IMR-90 (cell line): ENCODE measurements around the gene DRC7.

ENCODE experiments used
- CEBPB ChIP-seq: IDR thresholded peaks from 2 replicates; pipeline ENCODE4 v1.6.1; 2012; ENCODE audit warnings: low read depth, low read length, improper control_type of control experiment
- CTCF ChIP-seq: conservative IDR thresholded peaks from 2 replicates; pipeline ENCODE4 v1.5.1; 2012; ENCODE audit warnings: mild to moderate bottlenecking, low read depth, low read length, improper control_type of control experiment
- MAZ ChIP-seq: IDR thresholded peaks from 2 replicates; pipeline ENCODE4 v1.6.1; 2012; ENCODE audit warnings: low read depth, mild to moderate bottlenecking, low read length, improper control_type of control experiment, moderate library complexity, borderline replicate concordance
- MXI1 ChIP-seq: IDR thresholded peaks from 2 replicates; pipeline ENCODE4 v1.6.1; 2012; ENCODE audit warnings: low read depth, mild to moderate bottlenecking, low read length, moderate library complexity, borderline replicate concordance
- NFE2L2 ChIP-seq: fragments of 150-350 bp; IDR thresholded peaks from 2 replicates; pipeline ENCODE4 v1.6.1; 2016; ENCODE audit warnings: low read depth, mild to moderate bottlenecking, low read length
- POLR2A ChIP-seq: IDR thresholded peaks from 2 replicates; pipeline ENCODE4 v1.6.1; 2012; ENCODE audit warnings: mild to moderate bottlenecking, low read depth, low read length
- RAD21 ChIP-seq: IDR thresholded peaks from 2 replicates; pipeline ENCODE4 v1.6.1; 2012; ENCODE audit warnings: low read length, improper control_type of control experiment
- RCOR1 ChIP-seq: IDR thresholded peaks from 2 replicates; pipeline ENCODE4 v1.6.1; 2012; ENCODE audit warnings: mild to moderate bottlenecking, low read length, improper control_type of control experiment; ENCODE audit not compliant: insufficient replicate concordance
- RFX5 ChIP-seq: IDR thresholded peaks from 2 replicates; pipeline ENCODE4 v1.8.0; 2012; ENCODE audit warnings: low read depth, mild to moderate bottlenecking, low read length, moderate library complexity
- USF2 ChIP-seq: fragments of 150-350 bp; IDR thresholded peaks from 2 replicates; pipeline ENCODE4 v1.6.1; 2017; ENCODE audit warnings: mild to moderate bottlenecking, antibody characterized with exemption, low read length, low read depth

- TF ChIP-seq POLR2A (no peak), CTCF (no peak), MXI1 (no peak), RCOR1 (no peak), RFX5 (no peak), NFE2L2 (no peak), CEBPB (no peak), RAD21 (no peak), MAZ (no peak), USF2 (no peak)
Observed at GRCh38 chr16:57766714-57767348, 72.2 kb downstream of the DRC7 start.
